Right hindlimb (tissue), 1 donor: ENCODE data around the gene GRM4.

Experiments
- DNase-seq: peaks from one replicate; pipeline ENCODE4 v3.0.0-alpha.2; 2018

The GRM4 gene

GRCh38 chr6:33975661-33976436, 170.0 kb downstream of the GRM4 start:
- no peak for DNase-seq

DNA sequence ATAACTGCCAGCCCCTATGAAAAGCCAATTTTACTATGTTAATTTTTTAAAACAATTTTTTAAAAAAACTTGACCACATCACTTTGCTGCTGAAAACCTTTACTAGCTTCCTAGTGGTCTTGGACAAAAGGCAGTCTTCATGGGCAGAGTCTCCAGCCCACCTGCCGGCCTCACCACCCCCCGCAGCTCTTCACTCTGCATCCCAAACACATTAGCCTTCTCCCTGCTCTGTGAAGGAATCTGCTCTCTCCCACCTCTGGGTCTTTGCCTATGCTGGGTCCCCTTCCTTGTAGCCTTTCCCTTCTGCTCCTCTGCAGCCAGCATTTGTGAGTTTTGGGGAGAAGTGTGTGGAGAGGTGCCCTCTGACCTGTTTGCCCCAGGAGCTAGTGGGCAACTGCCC, 171.4 kb downstream of the GRM4 start:
- DNase-seq, result no peak

- no peak for DNase-seq
These were observed 171.9 kb downstream of the GRM4 start for GRCh38 chr6:33974030-33974429.

GRCh38 chr6:33971580-33971979, 174.3 kb downstream of the GRM4 start:
- no peak for DNase-seq
